Measurements from ENCODE around the gene DBI. TPM values are rescaled to one million over a fixed set of nuclear protein-coding genes. Genes with fewer than 3 reads are reported as not detected.
A peak's percentile ranks its signal among the peaks of the same experiment; 100 is the strongest.
"Not testable (repeated sequence)": the region's sequence is repeated elsewhere in the genome, so short reads cannot be mapped to it uniquely, and the experiment has no call there.

Gene DBI
- total and polyA plus RNA-seq, 8 donors: 20.6 to 200 (median 36.3) TPM

GRCh38 chr2:119402106-119402505 is 35.3 kb downstream of the DBI start:
- Histone ChIP-seq H3K4me1 (peaks cover 0 to 9% (median 6%) of the 10 kb centered on the region in 3 donors), H3K36me3 (no peaks in the 10 kb centered on the region), H3K9me3 (no peaks in the 10 kb centered on the region), H3K27me3 (no peaks in the 10 kb centered on the region), H3K4me3 (no peak overlapping the region), H3K27ac (peak overlapping the region in 2 of 4 donors; percentile 54 to 72)
- no peak for ATAC-seq
- FAIRE-seq: no peak
- WGBS, 2 donors: 90 to 95% methylated on average over 5 of the region's 5 CpGs
- TF ChIP-seq CTCF (IDR thresholded peaks at IDR 0.05): no peak
- no peak for DNase-seq
- intact Hi-C loops (cut with DNase I): loop anchor here in 1 of 3 donors (10.0 kb wide), 1 partner anchor 263 kb away; no protein-coding TSS in a partner anchor

- ATAC-seq (peak; percentile 87 to 97 (median 93)), DNase-seq (peak in 4 of 6 donors; percentile 54 to 81 (median 68)), FAIRE-seq (no peak)
- intact Hi-C loops (cut with DNase I): loop anchor here in 1 of 3 donors (10.0 kb wide), 1 partner anchor 262 kb away; no protein-coding TSS in a partner anchor
- WGBS, 2 donors: 61 to 62% methylated on average over 10 of the region's 10 CpGs
- Histone ChIP-seq H3K27me3 (no peaks in the 10 kb centered on the region), H3K27ac (peak overlapping the region in 2 of 4 donors; percentile 54 to 72), H3K4me3 (no peak overlapping the region), H3K36me3 (no peaks in the 10 kb centered on the region), H3K4me1 (peaks cover 0 to 9% (median 6%) of the 10 kb centered on the region in 3 donors), H3K9me3 (no peaks in the 10 kb centered on the region)
- TF ChIP-seq CTCF (IDR thresholded peaks at IDR 0.05): no peak
Measured at GRCh38 chr2:119402645-119403560, 36.1 kb downstream of the DBI start.

GRCh38 chr2:119403618-119404017 is 36.8 kb downstream of the DBI start:
- not testable (repeated sequence) for FAIRE-seq, H3K27me3 ChIP-seq, H3K9me3 ChIP-seq, H3K36me3 ChIP-seq, H3K4me3 ChIP-seq, ATAC-seq, DNase-seq, H3K4me1 ChIP-seq
- intact Hi-C loops (cut with DNase I): loop anchor here in 1 of 3 donors (10.0 kb wide), 1 partner anchor 261 kb away; no protein-coding TSS in a partner anchor
- WGBS, 2 donors: 90 to 93% methylated on average over 12 of the region's 12 CpGs
- H3K27ac ChIP-seq: peak overlapping the region in 2 of 4 donors; percentile 54 to 72

- H3K4me3 ChIP-seq: no peak overlapping the region
- H3K27ac ChIP-seq: no peak overlapping the region
- 98 to 100% methylated on average over 2 of the region's 2 CpGs for WGBS, 2 donors
- no peaks in the 10 kb centered on the region for H3K27me3 ChIP-seq
- no peaks in the 10 kb centered on the region for H3K9me3 ChIP-seq
- TF ChIP-seq CTCF (IDR thresholded peaks at IDR 0.05): no peak
- ATAC-seq: no peak
- H3K4me1 ChIP-seq: peaks cover 0 to 9% (median 6%) of the 10 kb centered on the region in 3 donors
- intact Hi-C loops (cut with DNase I): loop anchor here in 2 of 3 donors (5.0 to 10.0 kb wide), 2 partner anchors 67 to 260 kb away; no protein-coding TSS in a partner anchor
- no peak for DNase-seq
- no peaks in the 10 kb centered on the region for H3K36me3 ChIP-seq
- FAIRE-seq: no peak
Measured at GRCh38 chr2:119405151-119405550, 38.4 kb downstream of the DBI start.

GRCh38 chr2:119407430-119408220 is 40.8 kb downstream of the DBI start:
- peak; percentile 50 to 69 (median 66) for TF ChIP-seq CTCF (IDR thresholded peaks at IDR 0.05)
- intact Hi-C loops (cut with DNase I): loop anchor here in 2 of 3 donors (2.0 to 10.0 kb wide), 3 partner anchors 65 to 257 kb away; no protein-coding TSS in a partner anchor
- FAIRE-seq (peak; percentile 23), ATAC-seq (peak; percentile 73 to 93 (median 90)), DNase-seq (peak in 2 of 6 donors; percentile 34 to 63)
- Histone ChIP-seq H3K27me3 (no peaks in the 10 kb centered on the region), H3K27ac (no peak overlapping the region), H3K36me3 (no peaks in the 10 kb centered on the region), H3K4me1 (peaks cover 0 to 6% (median 5%) of the 10 kb centered on the region in 3 donors), H3K4me3 (no peak overlapping the region), H3K9me3 (no peaks in the 10 kb centered on the region)
- WGBS, 2 donors: 76 to 82% methylated on average over 7 of the region's 7 CpGs
